ENCODE results near the gene UGT1A5. TPM values are rescaled to one million over a fixed set of nuclear protein-coding genes. Genes with fewer than 3 reads are reported as not detected.

Gene UGT1A5
- total RNA-seq, 1 experiment from 2014 or later, result not detected

DNA sequence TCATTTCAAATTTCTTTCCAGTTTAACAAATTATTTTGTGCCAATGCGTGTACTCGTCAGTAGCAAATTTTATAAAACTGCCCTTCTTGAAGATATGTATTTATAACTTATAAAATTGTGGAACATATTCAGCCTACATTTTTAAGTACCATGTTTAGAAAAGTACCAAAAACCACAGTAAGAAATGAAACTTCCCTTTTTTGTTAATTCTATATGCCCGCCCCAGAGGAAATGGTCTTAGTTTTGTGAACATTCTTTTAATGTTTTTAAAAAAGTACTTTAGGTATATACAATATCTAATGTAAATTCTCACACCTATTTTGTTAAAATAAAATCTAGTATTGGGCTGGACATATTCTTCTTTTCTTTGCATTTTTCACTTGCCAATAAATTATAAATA is 39.8 kb upstream of the UGT1A5 start:
- CTCF ChIA-PET, result no interaction called here
- Histone ChIP-seq H3K4me1 (ENCODE audit: control insufficient read depth in 1 of 2, insufficient read depth in 2 of 2, low read length in 2 of 2) (no peaks in the 10 kb centered on the region), H3K4me2 (ENCODE audit: low read length) (no peak overlapping the region), H3K79me2 (ENCODE audit: insufficient read depth, low read length) (no peaks in the 10 kb centered on the region), H3K9me2 (ENCODE audit: insufficient read depth) (no peaks in the 10 kb centered on the region), H3K36me3 (ENCODE audit: control insufficient read depth in 1 of 2, insufficient read depth in 2 of 2, low read length in 2 of 2) (no peaks in the 10 kb centered on the region), H3K27me3 (ENCODE audit: insufficient read depth, low read length) (no peaks in the 10 kb centered on the region), H3K27ac (ENCODE audit: low read depth, low read length) (no peak overlapping the region), H2AFZ (ENCODE audit: low read depth, low read length, poor library complexity, severe bottlenecking) (no peak overlapping the region), H3K9ac (ENCODE audit: low read length) (no peak overlapping the region), H3K9me3 (ENCODE audit: control insufficient read depth in 1 of 2, insufficient read depth in 1 of 2, low read depth in 1 of 2, low read length in 2 of 2) (no peaks in the 10 kb centered on the region), H4K20me1 (ENCODE audit: insufficient read depth) (no peaks in the 10 kb centered on the region), H3K4me3 (replicated peaks in 1 of 2; ENCODE audit: low read depth in 1 of 2, low read length in 2 of 2) (no peak overlapping the region)
- no peak for TF ChIP-seq EGR1 (IDR thresholded peaks at IDR 0.05; ENCODE audit: low read depth)
- TF ChIP-seq YY1 (IDR thresholded peaks at IDR 0.05; ENCODE audit: extremely low read depth, insufficient replicate concordance, low read depth, low read length), result no peak
- no peak for TF ChIP-seq ELF1 (IDR thresholded peaks at IDR 0.05; ENCODE audit: borderline replicate concordance, low read depth)
- TF ChIP-seq POLR2AphosphoS5 (IDR thresholded peaks at IDR 0.05; ENCODE audit: low read depth, low read length), result no peak
- no peak for TF ChIP-seq SIN3A (IDR thresholded peaks at IDR 0.05; ENCODE audit: low read depth)
- TF ChIP-seq POLR2A (IDR thresholded peaks at IDR 0.05; ENCODE audit: borderline replicate concordance, extremely low read depth, insufficient read depth, insufficient read length), result no peak
- TF ChIP-seq EZH2phosphoT487 (IDR thresholded peaks at IDR 0.05; ENCODE audit: borderline replicate concordance), result no peak
- TF ChIP-seq ZFX (IDR thresholded peaks at IDR 0.05), result no peak
- TF ChIP-seq, protein P1, sequence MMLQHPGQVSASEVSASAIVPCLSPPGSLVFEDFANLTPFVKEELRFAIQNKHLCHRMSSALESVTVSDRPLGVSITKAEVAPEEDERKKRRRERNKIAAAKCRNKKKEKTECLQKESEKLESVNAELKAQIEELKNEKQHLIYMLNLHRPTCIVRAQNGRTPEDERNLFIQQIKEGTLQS (IDR thresholded peaks at IDR 0.05), result no peak
- TF ChIP-seq TCF7L2 (IDR thresholded peaks at IDR 0.05; ENCODE audit: borderline replicate concordance, extremely low read depth, insufficient read depth, insufficient read length), result no peak
- TF ChIP-seq SRF (IDR thresholded peaks at IDR 0.05; ENCODE audit: low read depth), result no peak
- no peak for TF ChIP-seq FOSL1 (IDR thresholded peaks at IDR 0.05; ENCODE audit: low read depth)
- TF ChIP-seq JUND (IDR thresholded peaks at IDR 0.05), result no peak
- no peak for TF ChIP-seq MAX (IDR thresholded peaks at IDR 0.05)
- TF ChIP-seq CBX3 (IDR thresholded peaks at IDR 0.05; ENCODE audit: low read depth), result no peak
- no peak for TF ChIP-seq REST (IDR thresholded peaks at IDR 0.05; ENCODE audit: low read depth)
- no peak for TF ChIP-seq SP1 (IDR thresholded peaks at IDR 0.05; ENCODE audit: low read depth)
- TF ChIP-seq, protein P2, sequence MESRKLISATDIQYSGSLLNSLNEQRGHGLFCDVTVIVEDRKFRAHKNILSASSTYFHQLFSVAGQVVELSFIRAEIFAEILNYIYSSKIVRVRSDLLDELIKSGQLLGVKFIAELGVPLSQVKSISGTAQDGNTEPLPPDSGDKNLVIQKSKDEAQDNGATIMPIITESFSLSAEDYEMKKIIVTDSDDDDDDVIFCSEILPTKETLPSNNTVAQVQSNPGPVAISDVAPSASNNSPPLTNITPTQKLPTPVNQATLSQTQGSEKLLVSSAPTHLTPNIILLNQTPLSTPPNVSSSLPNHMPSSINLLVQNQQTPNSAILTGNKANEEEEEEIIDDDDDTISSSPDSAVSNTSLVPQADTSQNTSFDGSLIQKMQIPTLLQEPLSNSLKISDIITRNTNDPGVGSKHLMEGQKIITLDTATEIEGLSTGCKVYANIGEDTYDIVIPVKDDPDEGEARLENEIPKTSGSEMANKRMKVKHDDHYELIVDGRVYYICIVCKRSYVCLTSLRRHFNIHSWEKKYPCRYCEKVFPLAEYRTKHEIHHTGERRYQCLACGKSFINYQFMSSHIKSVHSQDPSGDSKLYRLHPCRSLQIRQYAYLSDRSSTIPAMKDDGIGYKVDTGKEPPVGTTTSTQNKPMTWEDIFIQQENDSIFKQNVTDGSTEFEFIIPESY (IDR thresholded peaks at IDR 0.05; ENCODE audit: extremely low read depth, insufficient replicate concordance, low read length), result no peak
- ATAC-seq (no peak), DNase-seq (ENCODE audit: low read depth, low spot score) (no peak)
- no TSS peak for BruUV-seq (replicated peaks)
- intact Hi-C loops (cut with micrococcal nuclease), result no loop called here
- RAD21 ChIA-PET (ENCODE audit: low non-redundant PET in 1 of 2, low total read pairs in 2 of 2, uncharacterized antibody in 2 of 2, unreplicated experiment in 2 of 2), result no interaction called here
- POLR2A ChIA-PET, result no interaction called here

All from HCT116 (cell line).